Smooth muscle cell (in vitro differentiated cells): ENCODE results near the gene ACTL6A. TPM values are rescaled to one million over a fixed set of nuclear protein-coding genes. Genes with fewer than 3 reads are reported as not detected.

Experiments used
- DNase-seq: peaks from one replicate; lab custom pipeline; 2025; ENCODE audit not compliant: unreplicated experiment; lab: John Stamatoyannopoulos, UW
- H2AFZ ChIP-seq: fragments of 200-600 bp; sonication (generic); 2 replicates; pipeline ENCODE4 v1.6.0; 2016; ENCODE audit warnings: antibody characterized with exemption, low read depth, mild to moderate bottlenecking
- H3F3A ChIP-seq: fragments of 200-600 bp; sonication (generic); 2 replicates; pipeline ENCODE4 v1.6.0; 2017; ENCODE audit warnings: antibody characterized with exemption, low read depth
- H3K27ac ChIP-seq: fragments of 200-600 bp; sonication (generic); 2 replicates; pipeline ENCODE4 v1.5.1; 2016; ENCODE audit warnings: low read depth, mild to moderate bottlenecking
- H3K27me3 ChIP-seq: fragments of 200-600 bp; sonication (generic); 2 replicates; pipeline ENCODE4 v1.6.1; 2016; ENCODE audit warnings: low read depth, mild to moderate bottlenecking
- H3K36me3 ChIP-seq: fragments of 200-600 bp; sonication (generic); 2 replicates; pipeline ENCODE4 v1.5.1; 2016; ENCODE audit warnings: low read depth
- H3K4me1 ChIP-seq: fragments of 200-600 bp; sonication (generic); 2 replicates; pipeline ENCODE4 v1.5.1; 2016; ENCODE audit warnings: low read depth
- H3K4me2 ChIP-seq: fragments of 200-600 bp; sonication (generic); 2 replicates; pipeline ENCODE4 v1.6.0; 2016; ENCODE audit warnings: mild to moderate bottlenecking
- H3K4me3 ChIP-seq: fragments of 200-600 bp; sonication (generic); 2 replicates; pipeline ENCODE4 v1.5.1; 2016; ENCODE audit warnings: mild to moderate bottlenecking
- H3K79me2 ChIP-seq: fragments of 200-600 bp; sonication (generic); 2 replicates; pipeline ENCODE4 v1.6.0; 2016; ENCODE audit warnings: low read depth, mild to moderate bottlenecking
- H3K9ac ChIP-seq: fragments of 200-600 bp; sonication (generic); 2 replicates; pipeline ENCODE4 v1.6.0; 2016; ENCODE audit warnings: low read depth
- H3K9me3 ChIP-seq: fragments of 200-600 bp; sonication (generic); replicated peaks from 2 replicates; pipeline ENCODE4 v1.5.1; 2016; ENCODE audit warnings: low read depth
- H4K20me1 ChIP-seq: fragments of 200-600 bp; sonication (generic); 2 replicates; pipeline ENCODE4 v1.6.0; 2016; ENCODE audit warnings: low read depth
- WGBS: methylation state at CpG from one replicate; pipeline ENCODE4 v1.1.7; 2016; ENCODE audit warnings: low lambda C conversion rate; 5-methylcytosine and 5-hydroxymethylcytosine counted together
- polyA plus RNA-seq: library from polyadenylated mRNA; unstranded; fragments of >200 nt; fragmentation: Nextera tagmentation; extraction: Ambion mirVana; gene quantifications from 2 replicates; pipeline ENCODE4 v1.2.1, GENCODE V29; 2016
- total RNA-seq: library from RNA; depleted of rRNA; stranded (reverse); fragments of >200 nt; gene quantifications from 2 replicates; pipeline ENCODE4 v1.2.3, GENCODE V29; 2014
- TF ChIP-seq, protein P1 (sequence below): fragments of 200-600 bp; sonication (generic); IDR thresholded peaks from 2 replicates; pipeline ENCODE4 v1.5.1; 2017; ENCODE audit warnings: borderline replicate concordance, mild to moderate bottlenecking, antibody characterized with exemption; ENCODE audit not compliant: insufficient read depth, poor library complexity, severe bottlenecking

The ACTL6A gene
- total and polyA plus RNA-seq, 2 experiments from 2014 or later = 62.1 to 75.0 TPM

DNA sequence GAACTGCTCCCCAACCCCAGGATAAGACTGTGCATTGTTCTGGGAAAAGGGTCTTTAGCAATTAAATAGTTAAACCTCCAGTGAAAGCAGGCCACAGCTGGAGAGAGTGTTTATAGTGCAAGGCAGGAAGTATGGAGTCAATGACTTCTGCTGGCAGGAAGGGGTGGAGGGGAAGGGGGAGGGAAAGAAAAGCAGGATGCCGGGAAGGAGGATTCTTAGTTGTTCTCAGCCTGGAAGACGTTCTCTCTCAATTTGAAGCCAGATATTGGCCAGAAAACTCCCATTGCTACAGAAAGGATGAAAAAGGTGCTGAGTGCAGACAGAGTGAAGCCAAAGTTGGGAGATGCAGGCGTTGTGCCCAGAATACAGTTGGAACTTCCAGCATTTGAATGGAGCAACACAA is 35.7 kb upstream of the ACTL6A start:
- Histone ChIP-seq H3K4me1 (peaks cover 20% of the 10 kb centered on the region), H3F3A (no peaks in the 10 kb centered on the region), H3K4me3 (peak overlapping the region; percentile 40), H3K9ac (peak overlapping the region; percentile 15), H3K27me3 (no peaks in the 10 kb centered on the region), H3K79me2 (no peaks in the 10 kb centered on the region), H2AFZ (peak overlapping the region; percentile 93), H3K9me3 (no peaks in the 10 kb centered on the region), H3K36me3 (no peaks in the 10 kb centered on the region), H4K20me1 (no peaks in the 10 kb centered on the region), H3K27ac (peak overlapping the region; percentile 70), H3K4me2 (peak overlapping the region; percentile 87)
- TF ChIP-seq, protein P1, sequence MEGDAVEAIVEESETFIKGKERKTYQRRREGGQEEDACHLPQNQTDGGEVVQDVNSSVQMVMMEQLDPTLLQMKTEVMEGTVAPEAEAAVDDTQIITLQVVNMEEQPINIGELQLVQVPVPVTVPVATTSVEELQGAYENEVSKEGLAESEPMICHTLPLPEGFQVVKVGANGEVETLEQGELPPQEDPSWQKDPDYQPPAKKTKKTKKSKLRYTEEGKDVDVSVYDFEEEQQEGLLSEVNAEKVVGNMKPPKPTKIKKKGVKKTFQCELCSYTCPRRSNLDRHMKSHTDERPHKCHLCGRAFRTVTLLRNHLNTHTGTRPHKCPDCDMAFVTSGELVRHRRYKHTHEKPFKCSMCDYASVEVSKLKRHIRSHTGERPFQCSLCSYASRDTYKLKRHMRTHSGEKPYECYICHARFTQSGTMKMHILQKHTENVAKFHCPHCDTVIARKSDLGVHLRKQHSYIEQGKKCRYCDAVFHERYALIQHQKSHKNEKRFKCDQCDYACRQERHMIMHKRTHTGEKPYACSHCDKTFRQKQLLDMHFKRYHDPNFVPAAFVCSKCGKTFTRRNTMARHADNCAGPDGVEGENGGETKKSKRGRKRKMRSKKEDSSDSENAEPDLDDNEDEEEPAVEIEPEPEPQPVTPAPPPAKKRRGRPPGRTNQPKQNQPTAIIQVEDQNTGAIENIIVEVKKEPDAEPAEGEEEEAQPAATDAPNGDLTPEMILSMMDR = no peak
- DNase-seq = peak; percentile 2
- WGBS = 17% methylated on average over 3 of the region's 3 CpGs

DNA sequence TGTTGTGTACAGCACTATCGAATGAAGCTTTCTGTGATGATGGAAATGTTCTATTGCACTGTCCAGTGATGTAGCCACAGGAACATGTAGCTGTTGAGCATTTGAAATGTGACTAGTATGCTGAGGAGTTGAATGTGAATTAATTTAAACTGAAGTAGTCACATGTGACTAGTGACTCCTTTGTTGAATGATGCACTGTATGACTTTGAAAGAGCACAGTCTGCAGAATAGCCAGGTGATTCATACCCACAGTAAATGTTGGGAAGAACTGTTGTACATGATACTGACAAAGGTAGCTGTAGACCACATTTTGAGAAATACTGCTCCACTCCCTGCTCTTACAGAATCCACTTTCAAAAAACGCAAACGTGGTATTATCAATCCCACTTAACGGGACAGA is 34.0 kb upstream of the ACTL6A start:
- WGBS = 63% methylated on average over 4 of the region's 4 CpGs
- H3K36me3 ChIP-seq = no peaks in the 10 kb centered on the region
- H3K9ac ChIP-seq = no peak overlapping the region
- no peak overlapping the region for H3K27ac ChIP-seq
- H3K9me3 ChIP-seq = no peaks in the 10 kb centered on the region
- H3K79me2 ChIP-seq = no peaks in the 10 kb centered on the region
- no peak for DNase-seq
- no peaks in the 10 kb centered on the region for H3K27me3 ChIP-seq
- H3F3A ChIP-seq = no peaks in the 10 kb centered on the region
- H4K20me1 ChIP-seq = no peaks in the 10 kb centered on the region
- no peak overlapping the region for H3K4me3 ChIP-seq
- no peak overlapping the region for H2AFZ ChIP-seq
- TF ChIP-seq, protein P1 = no peak
- H3K4me2 ChIP-seq = no peak overlapping the region
- H3K4me1 ChIP-seq = peaks cover 20% of the 10 kb centered on the region

DNA sequence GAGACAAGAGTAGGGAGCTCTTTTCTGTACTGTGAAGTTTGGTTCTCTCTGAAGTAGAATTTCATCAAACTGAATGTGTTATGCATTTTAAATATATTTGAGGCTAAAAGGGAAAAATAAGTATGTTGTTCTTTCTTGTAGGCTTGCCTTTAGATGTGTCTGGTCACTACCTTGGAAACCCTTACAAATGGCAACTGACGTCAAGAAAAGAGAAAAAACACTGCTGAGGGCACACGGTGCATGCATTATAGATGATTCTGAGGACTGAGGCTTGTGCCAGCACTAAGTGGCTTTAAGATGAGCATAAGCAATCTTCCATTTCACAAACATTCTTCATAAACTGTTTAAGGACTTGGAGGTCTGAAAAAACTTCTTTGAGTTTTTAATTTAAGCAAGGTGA is 31.1 kb upstream of the ACTL6A start:
- H3K79me2 ChIP-seq = no peaks in the 10 kb centered on the region
- H3K9me3 ChIP-seq = no peaks in the 10 kb centered on the region
- 87% methylated on average over 2 of the region's 2 CpGs for WGBS
- no peaks in the 10 kb centered on the region for H3F3A ChIP-seq
- H3K4me1 ChIP-seq = peaks cover 11% of the 10 kb centered on the region
- H2AFZ ChIP-seq = no peak overlapping the region
- H4K20me1 ChIP-seq = no peaks in the 10 kb centered on the region
- no peaks in the 10 kb centered on the region for H3K36me3 ChIP-seq
- DNase-seq = no peak
- H3K4me3 ChIP-seq = no peak overlapping the region
- no peak overlapping the region for H3K9ac ChIP-seq
- H3K4me2 ChIP-seq = no peak overlapping the region
- no peaks in the 10 kb centered on the region for H3K27me3 ChIP-seq
- H3K27ac ChIP-seq = no peak overlapping the region
- TF ChIP-seq, protein P1 = no peak

DNA sequence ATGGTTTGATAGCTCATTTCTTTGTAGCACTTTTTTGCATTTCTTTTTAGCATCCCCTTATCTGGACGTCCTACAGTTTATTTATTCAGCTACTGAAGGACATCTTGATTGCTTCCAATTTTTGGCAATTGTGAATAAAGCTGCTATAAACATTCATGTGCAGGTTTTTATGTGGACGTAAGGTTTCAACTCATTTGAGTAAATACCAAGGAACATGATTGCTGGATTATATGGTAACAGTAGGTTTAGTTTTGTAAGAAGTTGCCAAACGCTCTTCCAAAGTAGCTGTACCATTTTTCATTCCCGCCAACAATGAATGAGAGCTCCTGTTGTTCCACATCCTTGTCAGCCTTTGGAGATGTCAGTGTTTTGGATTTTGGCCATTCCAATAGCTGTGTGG is 29.5 kb upstream of the ACTL6A start:
- DNase-seq = no peak
- WGBS = 94% methylated on average over 4 of the region's 4 CpGs
- no peak overlapping the region for H2AFZ ChIP-seq

More for the DNA sequence above, 29.5 kb upstream of the ACTL6A start:
- no peaks in the 10 kb centered on the region for H4K20me1 ChIP-seq
- no peak overlapping the region for H3K27ac ChIP-seq
- H3K4me3 ChIP-seq = no peak overlapping the region
- no peak overlapping the region for H3K9ac ChIP-seq
- H3K4me1 ChIP-seq = no peaks in the 10 kb centered on the region
- no peaks in the 10 kb centered on the region for H3K9me3 ChIP-seq
- H3K27me3 ChIP-seq = no peaks in the 10 kb centered on the region
- H3K36me3 ChIP-seq = no peaks in the 10 kb centered on the region
- H3K4me2 ChIP-seq = no peak overlapping the region
- TF ChIP-seq, protein P1 = no peak
- no peaks in the 10 kb centered on the region for H3K79me2 ChIP-seq
- no peaks in the 10 kb centered on the region for H3F3A ChIP-seq
